Measurements from ENCODE around the gene CSGALNACT2. TPM values are rescaled to one million over a fixed set of nuclear protein-coding genes. Genes with fewer than 3 reads are reported as not detected.

CSGALNACT2 gene
- total RNA-seq, 1 experiment from 2014 or later, result 6.7 TPM

- Histone ChIP-seq H3K36me3 (no peaks in the 10 kb centered on the region), H3K27me3 (replicated peaks) (0 out of 2 replicates have a peak, but pooled peaks cover 2% of the 10 kb centered on the region), H3K27ac (no peak overlapping the region), H3K4me3 (no peak overlapping the region), H3K4me1 (replicated peaks) (no peaks in the 10 kb centered on the region), H3K9me3 (replicated peaks) (no peaks in the 10 kb centered on the region)
- no peak for DNase-seq (ENCODE audit: low read depth in 1 of 2, low spot score in 2 of 2)
These were observed 21.6 kb upstream of the CSGALNACT2 start for GRCh38 chr10:43116596-43116995.

- no peak overlapping the region for H3K27ac ChIP-seq
- H3K36me3 ChIP-seq, result no peaks in the 10 kb centered on the region
- DNase-seq (ENCODE audit: low read depth in 1 of 2, low spot score in 2 of 2), result no peak
- H3K27me3 ChIP-seq (replicated peaks), result 0 out of 2 replicates have a peak, but pooled peaks cover 2% of the 10 kb centered on the region
- H3K4me3 ChIP-seq, result no peak overlapping the region
- H3K9me3 ChIP-seq (replicated peaks), result no peaks in the 10 kb centered on the region
- no peaks in the 10 kb centered on the region for H3K4me1 ChIP-seq (replicated peaks)
These were observed 21.0 kb upstream of the CSGALNACT2 start for GRCh38 chr10:43117031-43117776.

- Histone ChIP-seq H3K36me3 (no peaks in the 10 kb centered on the region), H3K4me1 (replicated peaks) (no peaks in the 10 kb centered on the region), H3K27ac (no peak overlapping the region), H3K9me3 (replicated peaks) (no peaks in the 10 kb centered on the region), H3K4me3 (no peak overlapping the region), H3K27me3 (replicated peaks) (0 out of 2 replicates have a peak, but pooled peaks cover 2% of the 10 kb centered on the region)
- no peak for DNase-seq (ENCODE audit: low read depth in 1 of 2, low spot score in 2 of 2)
These were observed 20.3 kb upstream of the CSGALNACT2 start for GRCh38 chr10:43117777-43118583.

GRCh38 chr10:43118631-43119415, 19.4 kb upstream of the CSGALNACT2 start:
- DNase-seq (ENCODE audit: low read depth in 1 of 2, low spot score in 2 of 2), result no peak
- Histone ChIP-seq H3K36me3 (no peaks in the 10 kb centered on the region), H3K27me3 (replicated peaks) (no peaks in the 10 kb centered on the region), H3K4me3 (no peak overlapping the region), H3K9me3 (replicated peaks) (no peaks in the 10 kb centered on the region), H3K27ac (no peak overlapping the region), H3K4me1 (replicated peaks) (no peaks in the 10 kb centered on the region)

- no peak for DNase-seq (ENCODE audit: low read depth in 1 of 2, low spot score in 2 of 2)
- Histone ChIP-seq H3K27ac (no peak overlapping the region), H3K4me1 (replicated peaks) (no peaks in the 10 kb centered on the region), H3K27me3 (replicated peaks) (no peaks in the 10 kb centered on the region), H3K4me3 (no peak overlapping the region), H3K9me3 (replicated peaks) (no peaks in the 10 kb centered on the region), H3K36me3 (no peaks in the 10 kb centered on the region)
These were observed 18.7 kb upstream of the CSGALNACT2 start for GRCh38 chr10:43119416-43120115.

GRCh38 chr10:43120116-43120928, 17.9 kb upstream of the CSGALNACT2 start:
- H3K4me1 ChIP-seq (replicated peaks), result no peaks in the 10 kb centered on the region
- no peaks in the 10 kb centered on the region for H3K27me3 ChIP-seq (replicated peaks)
- H3K36me3 ChIP-seq, result no peaks in the 10 kb centered on the region
- DNase-seq (ENCODE audit: low read depth in 1 of 2, low spot score in 2 of 2), result no peak
- H3K27ac ChIP-seq, result no peak overlapping the region
- H3K4me3 ChIP-seq, result no peak overlapping the region
- H3K9me3 ChIP-seq (replicated peaks), result no peaks in the 10 kb centered on the region

GRCh38 chr10:43120929-43121314, 17.3 kb upstream of the CSGALNACT2 start:
- Histone ChIP-seq H3K4me3 (no peak overlapping the region), H3K36me3 (no peaks in the 10 kb centered on the region), H3K9me3 (replicated peaks) (no peaks in the 10 kb centered on the region), H3K27me3 (replicated peaks) (no peaks in the 10 kb centered on the region), H3K4me1 (replicated peaks) (no peaks in the 10 kb centered on the region), H3K27ac (no peak overlapping the region)
- no peak for DNase-seq (ENCODE audit: low read depth in 1 of 2, low spot score in 2 of 2)

GRCh38 chr10:43121444-43121843, 16.8 kb upstream of the CSGALNACT2 start:
- Histone ChIP-seq H3K27ac (no peak overlapping the region), H3K4me3 (no peak overlapping the region), H3K36me3 (no peaks in the 10 kb centered on the region), H3K27me3 (replicated peaks) (no peaks in the 10 kb centered on the region), H3K9me3 (replicated peaks) (no peaks in the 10 kb centered on the region), H3K4me1 (replicated peaks) (no peaks in the 10 kb centered on the region)
- peak in 1 of 2 experiments; percentile 38 for DNase-seq (ENCODE audit: low read depth in 1 of 2, low spot score in 2 of 2)

GRCh38 chr10:43122096-43122495, 16.1 kb upstream of the CSGALNACT2 start:
- Histone ChIP-seq H3K4me3 (no peak overlapping the region), H3K27me3 (replicated peaks) (no peaks in the 10 kb centered on the region), H3K36me3 (no peaks in the 10 kb centered on the region), H3K27ac (no peak overlapping the region), H3K4me1 (replicated peaks) (no peaks in the 10 kb centered on the region), H3K9me3 (replicated peaks) (no peaks in the 10 kb centered on the region)
- DNase-seq (ENCODE audit: low read depth in 1 of 2, low spot score in 2 of 2), result peak in 1 of 2 experiments; percentile 39

- DNase-seq (ENCODE audit: low read depth in 1 of 2, low spot score in 2 of 2), result peak in 1 of 2 experiments; percentile 4
- Histone ChIP-seq H3K4me3 (no peak overlapping the region), H3K9me3 (replicated peaks) (no peaks in the 10 kb centered on the region), H3K27me3 (replicated peaks) (no peaks in the 10 kb centered on the region), H3K36me3 (no peaks in the 10 kb centered on the region), H3K27ac (no peak overlapping the region), H3K4me1 (replicated peaks) (no peaks in the 10 kb centered on the region; the same call in 1 of the 2 replicates)
These were observed 15.4 kb upstream of the CSGALNACT2 start for GRCh38 chr10:43122826-43123225.

GRCh38 chr10:43123361-43124093, 14.7 kb upstream of the CSGALNACT2 start:
- Histone ChIP-seq H3K4me3 (no peak overlapping the region), H3K4me1 (replicated peaks) (no peaks in the 10 kb centered on the region; the same call in 1 of the 2 replicates), H3K27me3 (replicated peaks) (no peaks in the 10 kb centered on the region), H3K27ac (no peak overlapping the region), H3K36me3 (no peaks in the 10 kb centered on the region), H3K9me3 (replicated peaks) (no peaks in the 10 kb centered on the region)
- peak in 1 of 2 experiments; percentile 29 for DNase-seq (ENCODE audit: low read depth in 1 of 2, low spot score in 2 of 2)

GRCh38 chr10:43124094-43124521, 14.1 kb upstream of the CSGALNACT2 start:
- DNase-seq (ENCODE audit: low read depth in 1 of 2, low spot score in 2 of 2), result no peak
- Histone ChIP-seq H3K4me1 (replicated peaks) (peaks cover 4% of the 10 kb centered on the region), H3K27ac (no peak overlapping the region), H3K36me3 (no peaks in the 10 kb centered on the region), H3K27me3 (replicated peaks) (no peaks in the 10 kb centered on the region), H3K9me3 (replicated peaks) (no peaks in the 10 kb centered on the region), H3K4me3 (no peak overlapping the region)
